Immature natural killer cell (primary cell): ENCODE results near the gene JARID2. TPM values are rescaled to one million over a fixed set of nuclear protein-coding genes. Genes with fewer than 3 reads are reported as not detected.

Source experiments
- DNase-seq, 3 donors: peaks; one replicate each; pipeline ENCODE4 v3.0.0; 2022; ENCODE audit warnings: mixed read lengths in 1 of 3
- H3K27ac Mint-ChIP-seq, 6 donors: one replicate each; pipeline ENCODE4 v1.8.0; 2020; ENCODE audit warnings: mixed read lengths in 6 of 6, mild to moderate bottlenecking in 5 of 6, inconsistent platforms in 4 of 6, moderate library complexity in 3 of 6
- H3K27me3 Mint-ChIP-seq, 3 donors: one replicate each; pipeline ENCODE4 v1.8.0; 2020 to 2021; ENCODE audit warnings: low read depth in 3 of 3, mild to moderate bottlenecking in 3 of 3, mixed read lengths in 3 of 3, moderate library complexity in 3 of 3, inconsistent platforms in 1 of 3
- H3K36me3 Mint-ChIP-seq, 3 donors: one replicate each; pipeline ENCODE4 v1.8.0; 2020; ENCODE audit warnings: mixed read lengths in 3 of 3, inconsistent platforms in 2 of 3, mild to moderate bottlenecking in 2 of 3
- H3K4me1 Mint-ChIP-seq, 2 donors: one replicate each; pipeline ENCODE4 v1.8.0; 2020; ENCODE audit warnings: inconsistent platforms in 2 of 2, mild to moderate bottlenecking in 2 of 2, mixed read lengths in 2 of 2, moderate library complexity in 1 of 2
- H3K4me3 Mint-ChIP-seq, 5 donors: one replicate each; pipeline ENCODE4 v1.8.0; 2020; ENCODE audit warnings: mild to moderate bottlenecking in 5 of 5, mixed read lengths in 5 of 5, inconsistent platforms in 3 of 5, moderate library complexity in 3 of 5
- H3K9me3 Mint-ChIP-seq, 6 donors: one replicate each; pipeline ENCODE4 v1.8.0; 2020; ENCODE audit warnings: mild to moderate bottlenecking in 6 of 6, mixed read lengths in 6 of 6, inconsistent platforms in 4 of 6, moderate library complexity in 3 of 6
- polyA plus RNA-seq, 3 donors: library from polyadenylated mRNA; unstranded; fragments of 300-500 nt; fragmentation: Illumina TruSeq; gene quantifications; one replicate each; pipeline ENCODE4 v1.2.3, GENCODE V29; 2021

The JARID2 gene
- polyA plus RNA-seq, 3 donors from 2014 or later, result 4.3 to 26.1 (median 7.8) TPM

DNA sequence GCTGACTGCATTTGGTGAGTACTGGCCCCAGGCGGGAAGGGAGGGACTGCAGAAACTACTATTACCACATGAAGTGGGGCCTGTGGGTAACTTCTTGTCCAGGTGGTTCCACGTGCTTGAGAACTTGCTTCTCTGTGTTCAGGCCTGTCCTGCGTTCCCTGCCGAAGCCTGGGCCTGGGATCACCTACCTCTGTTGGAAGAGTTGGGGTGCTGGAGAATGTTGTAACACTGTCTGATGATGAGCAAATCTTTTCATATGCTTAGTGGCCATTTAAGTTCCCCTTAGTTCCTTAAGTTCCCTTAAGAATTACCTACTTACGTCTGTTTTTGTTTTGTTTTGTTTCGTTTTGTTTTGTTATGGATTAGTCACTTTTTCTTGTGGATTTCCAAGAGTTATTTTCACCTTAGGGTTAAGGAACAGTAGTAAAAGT lies 262.6 kb downstream of the JARID2 start:
- Mint-ChIP-seq H3K36me3 (peaks cover 14 to 31% (median 18%) of the 10 kb centered on the region in 3 donors), H3K4me3 (no peak overlapping the region), H3K27ac (peak overlapping the region in 5 of 6 donors; percentile 39 to 67 (median 49)), H3K27me3 (peaks cover 16 to 27% (median 22%) of the 10 kb centered on the region in 3 donors), H3K9me3 (no peaks in the 10 kb centered on the region), H3K4me1 (peaks cover 51 to 71% of the 10 kb centered on the region in 2 donors)
- DNase-seq, result no peak

DNA sequence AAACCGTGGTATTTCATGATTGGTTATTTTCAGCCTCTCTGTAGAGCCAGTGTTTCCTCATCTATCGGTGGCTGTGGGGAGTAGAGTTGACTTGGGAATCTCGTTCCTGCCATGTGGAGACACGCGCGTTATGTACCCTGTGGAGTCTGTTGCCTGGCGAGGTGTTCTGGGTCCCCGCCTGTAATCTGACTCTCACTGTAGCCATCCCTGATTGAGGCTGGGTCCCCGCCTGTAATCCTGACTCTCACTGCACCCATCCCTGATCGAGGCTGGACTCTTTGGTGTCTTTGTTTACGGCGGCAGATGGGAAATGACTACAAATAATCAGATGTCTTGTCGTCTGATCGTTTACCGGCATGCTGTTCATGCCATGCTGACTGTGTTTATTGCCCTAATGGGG lies 263.1 kb downstream of the JARID2 start:
- H3K4me1 Mint-ChIP-seq, result peaks cover 51 to 69% of the 10 kb centered on the region in 2 donors
- H3K9me3 Mint-ChIP-seq, result no peaks in the 10 kb centered on the region
- DNase-seq, result no peak
- peaks cover 16 to 28% (median 26%) of the 10 kb centered on the region in 3 donors for H3K27me3 Mint-ChIP-seq
- peaks cover 14 to 32% (median 22%) of the 10 kb centered on the region in 3 donors for H3K36me3 Mint-ChIP-seq
- peak overlapping the region in 5 of 6 donors; percentile 9 to 67 (median 39) for H3K27ac Mint-ChIP-seq
- H3K4me3 Mint-ChIP-seq, result no peak overlapping the region

DNA sequence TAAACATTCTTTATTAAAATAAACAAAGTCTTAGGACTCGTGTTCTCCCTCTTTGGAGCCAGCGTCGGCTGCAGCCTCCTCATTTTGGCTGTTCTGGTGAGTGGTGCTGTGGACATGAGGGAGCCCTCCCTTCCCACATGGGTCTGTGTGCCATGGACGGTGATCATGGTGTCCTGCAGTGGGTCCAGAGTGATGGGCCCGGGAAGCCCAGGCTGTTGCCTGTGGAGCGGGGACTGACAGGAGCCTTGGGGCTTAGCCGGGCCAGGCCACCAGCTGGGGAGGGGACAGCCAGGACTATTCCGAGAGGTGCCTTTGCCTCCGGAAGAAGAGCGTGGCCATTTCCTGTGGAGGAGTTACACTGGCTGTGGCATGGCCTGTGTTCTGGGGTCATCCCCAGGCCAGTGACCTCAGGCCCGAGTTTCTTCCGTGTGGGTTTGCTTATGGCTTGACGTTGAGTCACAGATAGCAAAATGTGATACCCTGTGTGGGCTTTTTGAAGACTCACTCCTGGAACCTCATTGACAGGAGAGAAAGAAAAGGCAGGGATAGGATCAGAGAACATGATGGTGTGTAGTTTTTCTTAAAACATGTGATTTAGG lies 263.6 kb downstream of the JARID2 start:
- H3K4me3 Mint-ChIP-seq, result no peak overlapping the region
- H3K4me1 Mint-ChIP-seq, result peaks cover 51 to 69% of the 10 kb centered on the region in 2 donors
- peaks cover 12 to 34% (median 19%) of the 10 kb centered on the region in 3 donors for H3K36me3 Mint-ChIP-seq
- peaks cover 21 to 26% (median 24%) of the 10 kb centered on the region in 3 donors for H3K27me3 Mint-ChIP-seq
- no peak for DNase-seq
- no peaks in the 10 kb centered on the region for H3K9me3 Mint-ChIP-seq
- H3K27ac Mint-ChIP-seq, result peak overlapping the region; percentile 39 to 81 (median 60)

- peaks cover 13 to 36% (median 24%) of the 10 kb centered on the region in 3 donors for H3K36me3 Mint-ChIP-seq
- H3K4me3 Mint-ChIP-seq, result no peak overlapping the region
- peak overlapping the region in 4 of 6 donors; percentile 18 to 81 (median 62) for H3K27ac Mint-ChIP-seq
- H3K9me3 Mint-ChIP-seq, result no peaks in the 10 kb centered on the region
- peaks cover 51 to 69% of the 10 kb centered on the region in 2 donors for H3K4me1 Mint-ChIP-seq
- H3K27me3 Mint-ChIP-seq, result peaks cover 21 to 29% (median 26%) of the 10 kb centered on the region in 3 donors
- no peak for DNase-seq
These were observed 264.3 kb downstream of the JARID2 start for GRCh38 chr6:15510121-15510520.

DNA sequence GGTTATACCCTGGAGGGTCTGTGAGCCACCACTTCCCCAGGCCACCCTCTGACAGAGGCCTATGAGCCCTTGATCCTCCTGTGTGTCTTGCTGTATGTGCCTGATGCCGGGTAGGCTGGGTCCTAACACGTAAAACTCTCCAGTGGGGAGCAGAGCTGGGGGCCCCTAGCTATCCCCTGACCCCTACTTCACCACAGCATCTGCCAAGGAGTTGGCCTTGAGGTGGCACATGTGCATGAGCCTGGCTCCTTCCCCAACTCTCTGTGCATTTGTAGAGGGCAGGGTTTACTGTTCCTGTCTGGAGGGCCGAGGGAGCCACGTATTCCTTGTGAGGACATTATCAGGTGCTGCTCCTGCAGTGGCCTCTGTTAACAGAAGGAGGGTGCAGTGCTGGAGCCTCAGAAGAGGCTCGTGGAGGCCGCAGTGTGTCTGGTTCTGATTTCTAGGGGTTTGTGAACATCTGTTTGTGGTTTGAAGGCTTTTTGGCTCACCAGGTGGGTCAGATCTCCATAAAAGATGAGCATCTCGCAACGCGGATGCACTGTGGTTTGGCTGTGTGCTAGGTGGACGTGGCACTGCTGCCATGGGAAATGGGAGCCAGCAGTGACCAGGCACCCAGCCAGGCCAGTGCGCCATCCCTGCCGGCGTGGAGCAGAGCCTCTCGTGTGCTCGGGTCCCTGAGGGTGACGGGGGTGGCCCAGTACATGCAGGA lies 264.8 kb downstream of the JARID2 start:
- DNase-seq, result no peak

GRCh38 chr6:15511248-15512125 lies 265.6 kb downstream of the JARID2 start:
- Mint-ChIP-seq H3K36me3 (peaks cover 13 to 41% (median 20%) of the 10 kb centered on the region in 3 donors), H3K4me3 (no peak overlapping the region), H3K4me1 (peaks cover 38 to 58% of the 10 kb centered on the region in 2 donors), H3K9me3 (no peaks in the 10 kb centered on the region), H3K27ac (peak overlapping the region in 4 of 6 donors; percentile 28 to 79 (median 55)), H3K27me3 (peaks cover 17 to 22% (median 21%) of the 10 kb centered on the region in 3 donors)
- DNase-seq, result no peak

More for the DNA sequence above, 264.8 kb downstream of the JARID2 start:
- H3K4me1 Mint-ChIP-seq, result peaks cover 46 to 66% of the 10 kb centered on the region in 2 donors
- H3K9me3 Mint-ChIP-seq, result no peaks in the 10 kb centered on the region
- H3K27ac Mint-ChIP-seq, result peak overlapping the region in 4 of 6 donors; percentile 44 to 79 (median 67)
- H3K27me3 Mint-ChIP-seq, result peaks cover 18 to 25% (median 22%) of the 10 kb centered on the region in 3 donors
- peak overlapping the region in 1 of 5 donors; percentile 4 for H3K4me3 Mint-ChIP-seq
- H3K36me3 Mint-ChIP-seq, result peaks cover 13 to 36% (median 22%) of the 10 kb centered on the region in 3 donors

DNA sequence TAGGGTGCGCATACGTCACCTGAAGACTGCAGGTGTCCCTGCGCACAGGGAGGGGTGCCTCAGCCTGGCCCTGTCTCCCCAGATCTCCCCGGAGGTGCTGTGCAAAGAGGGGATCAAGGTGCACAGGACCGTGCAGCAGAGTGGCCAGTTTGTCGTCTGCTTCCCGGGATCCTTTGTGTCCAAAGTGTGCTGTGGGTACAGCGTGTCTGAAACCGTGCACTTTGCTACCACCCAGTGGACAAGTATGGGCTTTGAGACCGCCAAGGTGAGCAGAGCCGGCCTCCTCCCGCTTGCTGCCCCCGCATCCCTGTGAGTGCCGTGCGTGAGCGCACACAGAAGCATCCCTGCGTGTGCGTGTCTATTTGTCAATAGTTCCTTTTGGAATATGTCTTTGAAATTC lies 266.3 kb downstream of the JARID2 start:
- peak overlapping the region in 2 of 6 donors; percentile 29 to 64 for H3K27ac Mint-ChIP-seq
- no peak overlapping the region for H3K4me3 Mint-ChIP-seq
- peaks cover 13 to 41% (median 16%) of the 10 kb centered on the region in 3 donors for H3K36me3 Mint-ChIP-seq
- no peaks in the 10 kb centered on the region for H3K9me3 Mint-ChIP-seq
- H3K27me3 Mint-ChIP-seq, result peaks cover 17 to 22% (median 19%) of the 10 kb centered on the region in 3 donors
- no peak for DNase-seq
- H3K4me1 Mint-ChIP-seq, result peaks cover 32 to 51% of the 10 kb centered on the region in 2 donors

GRCh38 chr6:15512721-15513120 lies 266.9 kb downstream of the JARID2 start:
- peaks cover 29 to 50% of the 10 kb centered on the region in 2 donors for H3K4me1 Mint-ChIP-seq
- no peak overlapping the region for H3K27ac Mint-ChIP-seq
- H3K36me3 Mint-ChIP-seq, result peaks cover 13 to 41% (median 16%) of the 10 kb centered on the region in 3 donors
- no peaks in the 10 kb centered on the region for H3K9me3 Mint-ChIP-seq
- H3K27me3 Mint-ChIP-seq, result peaks cover 17 to 20% (median 18%) of the 10 kb centered on the region in 3 donors
- H3K4me3 Mint-ChIP-seq, result no peak overlapping the region
- no peak for DNase-seq

DNA sequence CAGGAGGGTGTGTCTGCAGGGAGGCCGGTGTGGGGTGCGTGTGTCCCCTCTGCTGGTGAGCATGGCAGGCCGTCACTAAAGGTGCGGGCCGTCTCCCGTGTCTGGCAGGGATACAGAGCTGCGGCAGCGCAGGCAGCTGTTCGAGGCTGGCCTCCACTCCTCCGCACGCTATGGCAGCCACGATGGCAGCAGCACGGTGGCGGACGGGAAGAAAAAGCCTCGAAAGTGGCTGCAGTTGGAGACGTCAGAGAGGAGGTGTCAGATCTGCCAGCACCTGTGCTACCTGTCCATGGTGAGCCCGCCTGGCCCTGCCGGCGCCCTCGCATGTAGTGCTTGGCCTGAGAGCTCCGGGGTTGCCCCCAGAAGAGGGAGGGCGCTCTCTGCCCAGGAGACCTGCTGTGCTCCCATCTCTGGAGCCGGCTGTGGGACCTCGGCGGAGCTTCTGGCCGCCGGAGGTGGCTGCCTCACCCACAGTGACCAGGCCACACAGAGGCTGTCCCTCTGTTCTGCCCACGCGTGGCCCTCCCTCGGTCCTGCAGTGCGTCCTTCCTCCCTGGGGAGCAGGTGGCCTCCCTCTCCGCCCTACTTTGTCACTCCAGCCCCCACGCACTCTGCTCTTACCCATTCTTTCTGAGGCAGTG lies 267.4 kb downstream of the JARID2 start:
- H3K27ac Mint-ChIP-seq, result no peak overlapping the region
- H3K4me3 Mint-ChIP-seq, result no peak overlapping the region
- no peak for DNase-seq
- H3K36me3 Mint-ChIP-seq, result peaks cover 13 to 39% (median 16%) of the 10 kb centered on the region in 3 donors
- peaks cover 17 to 25% (median 18%) of the 10 kb centered on the region in 3 donors for H3K27me3 Mint-ChIP-seq
- peaks cover 28 to 54% of the 10 kb centered on the region in 2 donors for H3K4me1 Mint-ChIP-seq
- H3K9me3 Mint-ChIP-seq, result no peaks in the 10 kb centered on the region

GRCh38 chr6:15513801-15514711 lies 268.2 kb downstream of the JARID2 start:
- DNase-seq, result no peak
- Mint-ChIP-seq H3K36me3 (peaks cover 13 to 33% (median 16%) of the 10 kb centered on the region in 3 donors), H3K9me3 (no peaks in the 10 kb centered on the region), H3K4me3 (peak overlapping the region in 1 of 5 donors; percentile 36), H3K4me1 (peaks cover 26 to 54% of the 10 kb centered on the region in 2 donors), H3K27me3 (peaks cover 13 to 27% (median 17%) of the 10 kb centered on the region in 3 donors), H3K27ac (peak overlapping the region; percentile 19 to 76 (median 50))

DNA sequence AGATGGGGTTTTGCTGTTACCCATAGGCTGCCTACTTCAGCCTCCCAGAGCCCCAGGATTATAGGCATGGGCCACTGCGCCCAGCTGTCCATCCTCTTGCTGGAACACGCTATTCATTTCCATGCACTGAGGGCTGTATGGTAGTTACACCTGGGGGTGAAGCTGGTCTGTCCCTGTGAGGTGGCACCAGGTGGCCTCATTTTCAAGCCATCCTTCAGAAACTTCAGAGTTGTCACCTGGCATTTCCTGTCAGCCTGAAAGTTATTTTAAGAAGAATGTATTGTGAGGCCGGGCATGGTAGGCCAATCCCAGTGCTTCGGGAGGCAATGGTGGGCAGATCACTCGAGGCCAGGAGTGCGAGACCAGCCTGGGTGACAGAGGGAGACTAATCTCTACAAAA lies 269.4 kb downstream of the JARID2 start:
- peaks cover 13 to 42% (median 19%) of the 10 kb centered on the region in 3 donors for H3K36me3 Mint-ChIP-seq
- H3K27me3 Mint-ChIP-seq, result peaks cover 13 to 27% (median 20%) of the 10 kb centered on the region in 3 donors
- H3K9me3 Mint-ChIP-seq, result no peaks in the 10 kb centered on the region
- no peak for DNase-seq
- H3K4me3 Mint-ChIP-seq, result no peak overlapping the region
- peak overlapping the region; percentile 31 to 76 (median 68) for H3K27ac Mint-ChIP-seq
- H3K4me1 Mint-ChIP-seq, result peaks cover 33 to 59% of the 10 kb centered on the region in 2 donors
